B cell (primary cell): ENCODE data around the gene SERGEF. TPM values are rescaled to one million over a fixed set of nuclear protein-coding genes. Genes with fewer than 3 reads are reported as not detected.

Experiments
- ATAC-seq: fragments of 200-7000 bp; cut with Tn5 transposase; one replicate; pipeline ENCODE4 v1.10.0; 2021; ENCODE audit warnings: low read depth, mild to moderate bottlenecking, moderate number of reproducible peaks, moderate library complexity
- CTCF ChIA-PET: fragments of 350-600 bp; sonication (Branson Sonifier 250); formaldehyde crosslinking; loops from one replicate; lab custom pipeline; 2021; ENCODE audit warnings: antibody characterized with exemption, inconsistent platforms; lab: Charles Lee
- POLR2A ChIA-PET: fragments of 350-600 bp; sonication (Branson Sonifier 250); formaldehyde crosslinking; loops from one replicate; lab custom pipeline; 2021; ENCODE audit warnings: antibody characterized with exemption; lab: Charles Lee
- DNase-seq: peaks from one replicate; pipeline ENCODE4 v3.0.0; 2013
- H2AFZ ChIP-seq: 2 replicates; pipeline ENCODE4 v1.6.1; 2012; ENCODE audit warnings: mild to moderate bottlenecking, low read depth, low read length; ENCODE audit not compliant: insufficient read depth, poor library complexity, severe bottlenecking
- H3K27ac ChIP-seq, 2 donors: 1 replicate in 1 of 2; 2 replicates in 1 of 2; pipeline ENCODE4 v1.5.1; 2012 to 2013; ENCODE audit warnings: low read length in 2 of 2, mild to moderate bottlenecking in 2 of 2, moderate library complexity in 1 of 2
- H3K27me3 ChIP-seq, 4 experiments: fragments of 200-600 bp in 1 of 4; sonication (generic) in 1 of 4; replicated peaks in 1 of 4; 1 replicate in 2 of 4; 2 replicates in 2 of 4; pipeline versions ENCODE4 v1.6.1 to v1.7.0; 2013 to 2016; ENCODE audit warnings: low read length in 3 of 4, mild to moderate bottlenecking in 2 of 4, mixed read lengths in 1 of 4, moderate library complexity in 1 of 4; ENCODE audit not compliant: insufficient read depth in 4 of 4, control insufficient read depth in 3 of 4; ENCODE audit errors: control extremely low read depth in 1 of 4
- H3K36me3 ChIP-seq, 2 experiments: replicated peaks in 1 of 2; 1 replicate in 1 of 2; 2 replicates in 1 of 2; pipeline versions ENCODE4 v1.6.1 to v1.7.1; 2013; ENCODE audit warnings: low read length in 1 of 2; ENCODE audit not compliant: insufficient read depth in 2 of 2, control insufficient read depth in 1 of 2; ENCODE audit errors: control extremely low read depth in 1 of 2, extremely low read depth in 1 of 2
- H3K4me1 ChIP-seq, 2 donors: fragments of 200-600 bp in 1 of 2; sonication (generic) in 1 of 2; 1 replicate in 1 of 2; 2 replicates in 1 of 2; pipeline versions ENCODE4 v1.5.1 to v1.6.1; 2013 to 2017; ENCODE audit warnings: low read length in 2 of 2; ENCODE audit not compliant: control insufficient read depth in 2 of 2, insufficient read depth in 2 of 2
- H3K4me2 ChIP-seq: replicated peaks from 2 replicates; pipeline ENCODE3; 2012; ENCODE audit warnings: mild to moderate bottlenecking, low read depth, low read length; ENCODE audit not compliant: poor library complexity, severe bottlenecking
- H3K4me3 ChIP-seq, 5 experiments: fragments of 200-600 bp in 1 of 5; sonication (generic) in 1 of 5; 1 replicate in 3 of 5; 2 replicates in 2 of 5; pipeline versions ENCODE4 v1.5.1 to v1.7.0; 2011 to 2016; ENCODE audit warnings: low read length in 4 of 5, mild to moderate bottlenecking in 4 of 5, low read depth in 2 of 5, control low read depth in 1 of 5, moderate library complexity in 1 of 5; ENCODE audit not compliant: insufficient read depth in 1 of 5; ENCODE audit errors: control extremely low read depth in 1 of 5, extremely low read depth in 1 of 5
- H3K79me2 ChIP-seq: fragments of 200-600 bp; sonication (generic); one replicate; pipeline ENCODE4 v1.6.0; 2016; ENCODE audit warnings: low read length; ENCODE audit not compliant: control insufficient read depth, insufficient read depth
- H3K9ac ChIP-seq: fragments of 200-600 bp; sonication (generic); 2 replicates; pipeline ENCODE4 v1.6.1; 2017; ENCODE audit warnings: mild to moderate bottlenecking, low read length, moderate library complexity
- H3K9me3 ChIP-seq, 3 donors: one replicate each; pipeline versions ENCODE4 v1.6.1 to v1.7.1; 2013; ENCODE audit warnings: low read length in 2 of 3; ENCODE audit not compliant: control insufficient read depth in 2 of 3, insufficient read depth in 1 of 3; ENCODE audit errors: control extremely low read depth in 1 of 3
- H4K20me1 ChIP-seq: 2 replicates; pipeline ENCODE4 v1.6.0; 2012; ENCODE audit warnings: mild to moderate bottlenecking, low read length; ENCODE audit not compliant: insufficient read depth, control insufficient read depth, poor library complexity, severe bottlenecking
- H3K27ac Mint-ChIP-seq: one replicate; pipeline ENCODE4 v1.8.0; 2021; ENCODE audit warnings: mixed read lengths
- H3K27me3 Mint-ChIP-seq: one replicate; pipeline ENCODE4 v1.8.0; 2021; ENCODE audit warnings: mixed read lengths
- H3K4me1 Mint-ChIP-seq: one replicate; pipeline ENCODE4 v1.8.0; 2021; ENCODE audit warnings: mixed read lengths
- H3K4me3 Mint-ChIP-seq: one replicate; pipeline ENCODE4 v1.8.0; 2021; ENCODE audit warnings: mixed read lengths
- H3K9me3 Mint-ChIP-seq: one replicate; pipeline ENCODE4 v1.8.0; 2022; ENCODE audit warnings: mixed read lengths; ENCODE audit not compliant: insufficient read depth
- CTCF ChIP-seq: fragments of 200-600 bp; IDR thresholded peaks from one replicate; pipeline ENCODE4 v1.8.0; 2022; ENCODE audit warnings: antibody characterized with exemption, mild to moderate bottlenecking
- EZH2 ChIP-seq: IDR thresholded peaks from 2 replicates; pipeline ENCODE4 v1.6.1; 2012; ENCODE audit warnings: borderline replicate concordance, low read depth, mild to moderate bottlenecking, moderate library complexity, low read length; ENCODE audit not compliant: insufficient read depth, poor library complexity, severe bottlenecking
- WGBS: methylation state at CpG from one replicate; pipeline ENCODE4 v1.1.5; 2013; ENCODE audit warnings: missing lambda C conversion rate; ENCODE audit not compliant: insufficient coverage; 5-methylcytosine and 5-hydroxymethylcytosine counted together
- intact Hi-C: fragments of 100-400 bp; cut with micrococcal nuclease; formaldehyde crosslinking; loops from one replicate; pipeline ENCODE4 v1.10.0; 2022
- polyA plus RNA-seq: library from polyadenylated mRNA; depleted of rRNA; stranded (reverse); fragments of >200 nt; gene quantifications from 2 replicates; pipeline ENCODE4 v1.2.3, GENCODE V29; 2012
- total RNA-seq, 2 donors: library from RNA; stranded (reverse); fragments of 120-200 nt in 1 of 2; gene quantifications; 1 replicate in 1 of 2; 2 replicates in 1 of 2; pipeline versions ENCODE4 v1.2.3 to v1.2.4, GENCODE V29; 2013 to 2022

SERGEF gene
- total and polyA plus RNA-seq, 2 donors (not counting 1 experiment from before 2014, with no cell fraction given): 24.2 to 54.3 TPM

DNA sequence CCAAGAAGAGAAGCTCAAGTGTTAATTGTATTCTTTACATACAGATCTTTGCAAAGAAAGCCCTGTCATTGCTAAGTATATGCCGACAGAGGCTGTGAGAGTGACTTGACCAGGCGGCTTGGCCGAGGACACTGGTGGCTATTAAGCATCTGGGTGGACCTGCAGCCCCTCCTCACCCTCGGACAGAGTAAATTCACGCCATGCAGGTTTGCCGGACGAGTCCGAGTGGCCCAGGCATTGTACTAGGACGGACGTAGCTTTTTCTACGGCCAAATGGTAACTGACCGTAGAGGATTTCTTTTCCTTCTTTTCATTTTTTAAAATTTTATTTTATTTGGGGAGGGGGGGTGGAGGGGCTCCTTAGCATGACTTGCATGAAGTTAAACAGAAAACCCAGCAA lies 231.2 kb downstream of the SERGEF start:
- no peak overlapping the region for H3K27ac Mint-ChIP-seq
- Histone ChIP-seq H3K27ac (no peak overlapping the region), H3K9me3 (no peaks in the 10 kb centered on the region), H3K36me3 (no peaks in the 10 kb centered on the region), H3K4me1 (no peaks in the 10 kb centered on the region), H4K20me1 (no peaks in the 10 kb centered on the region), H3K4me2 (no peak overlapping the region), H2AFZ (no peak overlapping the region), H3K27me3 (no peaks in the 10 kb centered on the region), H3K9ac (no peak overlapping the region), H3K79me2 (no peaks in the 10 kb centered on the region), H3K4me3 (no peak overlapping the region)
- TF ChIP-seq CTCF: no peak
- no peak for TF ChIP-seq EZH2
- no peaks in the 10 kb centered on the region for H3K27me3 Mint-ChIP-seq
- ChIA-PET CTCF (interaction anchor here (1.2 kb wide), 1 partner anchor 50 kb away, joined by 3 read pairs; no protein-coding TSS in a partner anchor), POLR2A (no interaction called here)
- 95% methylated on average over 8 of the region's 12 CpGs for WGBS
- ATAC-seq (no peak), DNase-seq (no peak)
- H3K4me1 Mint-ChIP-seq: no peaks in the 10 kb centered on the region
- H3K9me3 Mint-ChIP-seq: no peaks in the 10 kb centered on the region
- H3K4me3 Mint-ChIP-seq: no peak overlapping the region
- intact Hi-C loops: no loop called here

DNA sequence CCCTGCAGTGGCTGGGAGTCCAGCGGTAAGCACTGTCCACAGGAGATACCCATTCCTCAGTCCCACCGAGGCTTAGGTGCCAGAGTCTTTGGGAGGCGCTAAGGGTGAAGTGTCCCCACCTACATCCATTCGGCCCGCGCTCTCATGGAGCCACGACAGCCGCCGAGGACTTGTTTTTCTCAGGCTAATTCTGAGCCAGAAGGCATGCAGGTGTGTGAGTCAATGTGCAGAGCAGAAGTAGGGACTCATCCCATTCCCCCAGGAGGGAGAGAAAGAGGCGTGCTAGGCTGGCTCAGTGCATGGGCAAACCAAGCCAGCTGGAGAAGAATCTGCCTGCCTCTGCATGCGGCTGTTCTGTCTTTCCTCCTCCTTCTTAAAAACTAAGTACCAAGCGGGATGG lies 231.6 kb downstream of the SERGEF start:
- Mint-ChIP-seq H3K27ac (no peak overlapping the region), H3K4me3 (no peak overlapping the region), H3K4me1 (no peaks in the 10 kb centered on the region), H3K27me3 (no peaks in the 10 kb centered on the region), H3K9me3 (no peaks in the 10 kb centered on the region)
- H4K20me1 ChIP-seq: no peaks in the 10 kb centered on the region
- H3K27ac ChIP-seq: no peak overlapping the region
- intact Hi-C loops: no loop called here
- no peaks in the 10 kb centered on the region for H3K36me3 ChIP-seq
- no peak overlapping the region for H3K4me3 ChIP-seq
- H3K4me2 ChIP-seq: no peak overlapping the region
- H3K9ac ChIP-seq: no peak overlapping the region
- TF ChIP-seq CTCF (no peak), EZH2 (no peak)
- H3K27me3 ChIP-seq: no peaks in the 10 kb centered on the region
- no peaks in the 10 kb centered on the region for H3K4me1 ChIP-seq
- H3K9me3 ChIP-seq: no peaks in the 10 kb centered on the region
- no peak for ATAC-seq
- H3K79me2 ChIP-seq: no peaks in the 10 kb centered on the region
- 94% methylated on average over 9 of the region's 12 CpGs for WGBS
- ChIA-PET CTCF (no interaction called here), POLR2A (no interaction called here)
- DNase-seq: no peak
- H2AFZ ChIP-seq: no peak overlapping the region
